K562 (cell line): Measurements from ENCODE around the gene PRICKLE3. TPM values are rescaled to one million over a fixed set of nuclear protein-coding genes. Genes with fewer than 3 reads are reported as not detected.

Source experiments
- CTBP1 ChIP-seq: fragments of 450-650 bp; IDR thresholded peaks from 2 replicates; pipeline ENCODE4 v1.6.1; 2016; ENCODE audit warnings: borderline replicate concordance
- EGR1 ChIP-seq: fragments of 450-650 bp; conservative IDR thresholded peaks from 2 replicates; pipeline ENCODE4 v1.6.1; 2017; ENCODE audit warnings: mild to moderate bottlenecking
- HNRNPK ChIP-seq: fragments of 200-400 bp; formaldehyde crosslinking; IDR thresholded peaks from one replicate; pipeline ENCODE4 v1.6.1; 2018; ENCODE audit warnings: mild to moderate bottlenecking, low read depth, low read length; ENCODE audit not compliant: poor library complexity, severe bottlenecking
- HNRNPLL ChIP-seq: fragments of 200-400 bp; formaldehyde crosslinking; IDR thresholded peaks from 2 replicates; pipeline ENCODE4 v1.6.1; 2017; ENCODE audit warnings: low read length, low read depth, mild to moderate bottlenecking; ENCODE audit not compliant: poor library complexity, severe bottlenecking
- MGA ChIP-seq: fragments of 450-650 bp; IDR thresholded peaks from 2 replicates; pipeline ENCODE4 v1.6.1; 2016; ENCODE audit warnings: mild to moderate bottlenecking, moderate library complexity
- NKRF ChIP-seq: fragments of 450-650 bp; IDR thresholded peaks from 2 replicates; pipeline ENCODE4 v1.6.1; 2016; ENCODE audit warnings: borderline replicate concordance
- SETDB1 ChIP-seq: IDR thresholded peaks from one replicate; pipeline ENCODE4 v1.6.1; 2012; ENCODE audit warnings: low read length, control low read depth, inconsistent platforms
- UBTF ChIP-seq, 2 experiments: IDR thresholded peaks; 2 replicates each; pipeline ENCODE4 v1.6.1; 2012; ENCODE audit warnings: improper control_type of control experiment in 2 of 2, low read depth in 2 of 2, low read length in 2 of 2, borderline replicate concordance in 1 of 2
- XRCC4 ChIP-seq: IDR thresholded peaks from one replicate; pipeline ENCODE4 v1.6.1; 2011; ENCODE audit not compliant: insufficient read depth, insufficient read length; ENCODE audit errors: extremely low read depth
- ZNF175 ChIP-seq: fragments of 200-800 bp; sonication (Bioruptor generic); IDR thresholded peaks from 2 replicates; pipeline ENCODE4 v1.6.1; 2016; ENCODE audit warnings: low read depth, mild to moderate bottlenecking, missing genetic modification characterization, missing compliant biosample characterization
- polyA plus RNA-seq, 8 experiments: library from polyadenylated mRNA; depleted of rRNA in 4 of 8; stranded (reverse) in 5 of 8; unstranded in 3 of 8; fragments of >200 nt; fragmentation: Nextera tagmentation in 2 of 8; fragmentation: Illumina TruSeq in 1 of 8; extraction: Ambion mirVana in 2 of 8; extraction: Trizol in 1 of 8; gene quantifications; 2 replicates each; pipeline versions ENCODE4 v1.2.1 to v1.2.3, GENCODE V29; 2011 to 2014; ENCODE audit warnings: inconsistent platforms in 1 of 8, missing spikeins in 1 of 8
- total RNA-seq, 7 experiments: library from RNA; depleted of rRNA in 6 of 7; stranded (reverse); fragments of >200 nt in 6 of 7; fragmentation: Illumina TruSeq in 2 of 7; extraction: Trizol in 2 of 7; gene quantifications; 2 replicates each; pipeline versions ENCODE4 v1.2.1 to v1.2.3, GENCODE V29; 2011 to 2021; ENCODE audit warnings: low replicate concordance in 1 of 7

Gene PRICKLE3
- total and polyA plus RNA-seq, 9 of the 15 experiments (the other 6 are each of a cell fraction or from before 2014, with no cell fraction given): 1.1 to 44.3 (median 14.0) TPM

GRCh38 chrX:49230500-49231232, 44.5 kb upstream of the PRICKLE3 start (continued):
- peak; percentile 54 for TF ChIP-seq MGA
- no peak for TF ChIP-seq XRCC4
- peak in 1 of 2 experiments; percentile 46; a peak in 1 of 4 replicates for TF ChIP-seq UBTF (IDR thresholded peaks at IDR 0.05; ENCODE audit: borderline replicate concordance in 1 of 2, low read depth in 2 of 2, low read length in 2 of 2)
- no peak for TF ChIP-seq HNRNPLL
- 0 out of 2 replicates have a peak, but pooled peaks have one; percentile 17 for TF ChIP-seq CTBP1
- TF ChIP-seq SETDB1: no peak
- peak; percentile 50; the same call in 1 of the 2 replicates for TF ChIP-seq NKRF
- TF ChIP-seq HNRNPK: no peak
- peak; percentile 57 for TF ChIP-seq EGR1
- no peak for TF ChIP-seq ZNF175 (CRISPR knock-in tag)
